SU-DHL-6 (cell line): ENCODE measurements around the gene SLX9.
A peak's percentile ranks its signal among the peaks of the same experiment; 100 is the strongest.

Source experiments
- H2AFZ ChIP-seq: fragments of 200-600 bp; sonication (generic); 2 replicates; pipeline ENCODE4 v1.6.1; 2014; ENCODE audit warnings: low read depth, mild to moderate bottlenecking, moderate library complexity, mixed read lengths, antibody characterized with exemption, low read length; ENCODE audit not compliant: severe bottlenecking
- H3F3A ChIP-seq: fragments of 200-600 bp; shearing (Covaris generic); 2 replicates; pipeline ENCODE4 v1.6.0; 2016; ENCODE audit warnings: antibody characterized with exemption, mild to moderate bottlenecking; ENCODE audit not compliant: insufficient read depth
- H3K27ac ChIP-seq: fragments of 200-600 bp; sonication (generic); 2 replicates; pipeline ENCODE4 v1.5.1; 2016; ENCODE audit warnings: low read depth, mild to moderate bottlenecking, low read length, moderate library complexity, mixed read lengths
- H3K27me3 ChIP-seq: fragments of 200-600 bp; sonication (generic), shearing (Covaris generic); 2 replicates; pipeline ENCODE4 v1.6.0; 2014; ENCODE audit warnings: mild to moderate bottlenecking, low read length
- H3K36me3 ChIP-seq: fragments of 200-600 bp; sonication (generic); 2 replicates; pipeline ENCODE4 v1.6.1; 2014; ENCODE audit warnings: mild to moderate bottlenecking, low read length, mixed read lengths
- H3K4me2 ChIP-seq: fragments of 300-600, 200-600 bp; shearing (Covaris generic), sonication (generic); 2 replicates; pipeline ENCODE4 v1.6.0; 2014; ENCODE audit warnings: low read length, low read depth, mild to moderate bottlenecking; ENCODE audit not compliant: poor library complexity, severe bottlenecking
- H3K4me3 ChIP-seq: fragments of 200-600 bp; sonication (generic); 2 replicates; pipeline ENCODE4 v1.5.1; 2014; ENCODE audit warnings: antibody characterized with exemption, low read length, mild to moderate bottlenecking, mixed read lengths; ENCODE audit not compliant: insufficient read depth, poor library complexity, severe bottlenecking
- H3K79me2 ChIP-seq: fragments of 200-600 bp; sonication (generic); 2 replicates; pipeline ENCODE4 v1.6.1; 2014; ENCODE audit warnings: mild to moderate bottlenecking, low read length, moderate library complexity; ENCODE audit not compliant: insufficient read depth
- H3K9ac ChIP-seq: fragments of 200-600 bp; sonication (generic); 2 replicates; pipeline ENCODE4 v1.7.0; 2014; ENCODE audit warnings: mild to moderate bottlenecking, low read length
- H3K9me2 ChIP-seq: fragments of 200-600 bp; sonication (generic); replicated peaks from 2 replicates; pipeline ENCODE4 v1.6.1; 2014; ENCODE audit warnings: low read length; ENCODE audit not compliant: insufficient read depth
- H3K9me3 ChIP-seq: fragments of 200-600 bp; sonication (generic); 2 replicates; pipeline ENCODE4 v1.6.1; 2014; ENCODE audit warnings: low read length, mixed read lengths; ENCODE audit not compliant: insufficient read depth
- H4K20me1 ChIP-seq: fragments of 200-600 bp; sonication (generic); 2 replicates; pipeline ENCODE4 v1.6.1; 2014; ENCODE audit warnings: low read depth, mild to moderate bottlenecking, antibody characterized with exemption, low read length, moderate library complexity, mixed read lengths
- EZH2phosphoT487 ChIP-seq: fragments of 200-600 bp; sonication (generic), shearing (Covaris generic); conservative IDR thresholded peaks from 2 replicates; pipeline ENCODE4 v1.6.1; 2018; ENCODE audit warnings: mild to moderate bottlenecking, antibody characterized with exemption, low read length, moderate library complexity, mixed read lengths
- TF ChIP-seq, protein P1 (sequence below): fragments of 200-600 bp; sonication (generic); IDR thresholded peaks from one replicate; pipeline ENCODE4 v1.5.1; 2017; ENCODE audit warnings: antibody characterized with exemption, mild to moderate bottlenecking, low read length, moderate library complexity; ENCODE audit not compliant: insufficient read depth, poor library complexity, severe bottlenecking

SLX9 gene

DNA sequence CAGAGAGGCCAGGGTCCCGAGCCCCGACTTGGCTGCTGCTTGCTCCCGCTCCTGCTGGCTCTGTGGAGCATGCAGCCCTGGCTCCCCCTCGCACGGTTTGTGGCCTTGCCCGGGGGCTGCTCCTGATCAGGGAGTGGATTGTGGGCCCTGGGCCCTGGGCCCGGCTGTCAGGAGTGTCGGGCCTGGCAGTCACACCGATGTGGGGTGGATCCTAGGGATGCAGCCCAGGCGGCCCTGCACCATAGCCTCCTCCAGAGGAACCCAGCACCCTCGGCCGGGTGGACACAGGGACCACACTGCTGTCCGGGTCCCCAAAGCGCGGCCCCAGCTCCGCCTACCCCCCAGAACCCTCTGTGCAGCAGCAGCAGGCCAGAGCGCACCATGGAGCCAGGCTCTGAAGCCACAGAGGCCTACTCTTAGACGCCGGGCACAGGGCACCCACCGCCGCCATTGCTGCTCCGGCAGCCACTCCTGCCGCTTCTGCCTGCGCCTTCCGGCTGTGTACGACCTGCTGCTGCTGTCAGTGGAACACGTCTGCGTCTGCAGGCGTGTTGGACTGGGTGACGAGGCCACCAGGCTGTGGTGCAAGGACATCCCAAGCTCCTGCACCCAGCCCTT lies 9.4 kb downstream of the SLX9 start:
- Histone ChIP-seq H3K4me2 (no peak overlapping the region), H3K79me2 (peaks cover 46% of the 10 kb centered on the region)
- TF ChIP-seq, protein P1, sequence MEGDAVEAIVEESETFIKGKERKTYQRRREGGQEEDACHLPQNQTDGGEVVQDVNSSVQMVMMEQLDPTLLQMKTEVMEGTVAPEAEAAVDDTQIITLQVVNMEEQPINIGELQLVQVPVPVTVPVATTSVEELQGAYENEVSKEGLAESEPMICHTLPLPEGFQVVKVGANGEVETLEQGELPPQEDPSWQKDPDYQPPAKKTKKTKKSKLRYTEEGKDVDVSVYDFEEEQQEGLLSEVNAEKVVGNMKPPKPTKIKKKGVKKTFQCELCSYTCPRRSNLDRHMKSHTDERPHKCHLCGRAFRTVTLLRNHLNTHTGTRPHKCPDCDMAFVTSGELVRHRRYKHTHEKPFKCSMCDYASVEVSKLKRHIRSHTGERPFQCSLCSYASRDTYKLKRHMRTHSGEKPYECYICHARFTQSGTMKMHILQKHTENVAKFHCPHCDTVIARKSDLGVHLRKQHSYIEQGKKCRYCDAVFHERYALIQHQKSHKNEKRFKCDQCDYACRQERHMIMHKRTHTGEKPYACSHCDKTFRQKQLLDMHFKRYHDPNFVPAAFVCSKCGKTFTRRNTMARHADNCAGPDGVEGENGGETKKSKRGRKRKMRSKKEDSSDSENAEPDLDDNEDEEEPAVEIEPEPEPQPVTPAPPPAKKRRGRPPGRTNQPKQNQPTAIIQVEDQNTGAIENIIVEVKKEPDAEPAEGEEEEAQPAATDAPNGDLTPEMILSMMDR = no peak
- no peak for TF ChIP-seq EZH2phosphoT487

GRCh38 chr21:44949779-44950198 lies 10.0 kb downstream of the SLX9 start:
- Histone ChIP-seq H2AFZ (no peak overlapping the region), H3K9me2 (no peaks in the 10 kb centered on the region), H3K9ac (no peak overlapping the region), H3K36me3 (no peaks in the 10 kb centered on the region), H3K27me3 (no peaks in the 10 kb centered on the region), H3K4me2 (no peak overlapping the region), H3K4me3 (no peak overlapping the region), H3K9me3 (no peaks in the 10 kb centered on the region), H4K20me1 (no peaks in the 10 kb centered on the region), H3K27ac (no peak overlapping the region), H3K79me2 (peaks cover 43% of the 10 kb centered on the region), H3F3A (no peaks in the 10 kb centered on the region)
- TF ChIP-seq, protein P1 = peak; percentile 68
- no peak for TF ChIP-seq EZH2phosphoT487

More for the DNA sequence above, 9.4 kb downstream of the SLX9 start:
- no peaks in the 10 kb centered on the region for H3K9me2 ChIP-seq
- H3K27me3 ChIP-seq = no peaks in the 10 kb centered on the region
- H3K27ac ChIP-seq = no peak overlapping the region
- H4K20me1 ChIP-seq = no peaks in the 10 kb centered on the region
- no peak overlapping the region for H2AFZ ChIP-seq
- no peaks in the 10 kb centered on the region for H3K36me3 ChIP-seq
- no peak overlapping the region for H3K9ac ChIP-seq
- H3K4me3 ChIP-seq = no peak overlapping the region
- H3F3A ChIP-seq = no peaks in the 10 kb centered on the region
- no peaks in the 10 kb centered on the region for H3K9me3 ChIP-seq

- H3K9ac ChIP-seq = no peak overlapping the region
- no peak overlapping the region for H3K4me2 ChIP-seq
- no peaks in the 10 kb centered on the region for H3K27me3 ChIP-seq
- H3K79me2 ChIP-seq = peaks cover 41% of the 10 kb centered on the region
- TF ChIP-seq EZH2phosphoT487 = no peak
- TF ChIP-seq, protein P1 = no peak
- no peaks in the 10 kb centered on the region for H4K20me1 ChIP-seq
- H3K4me3 ChIP-seq = no peak overlapping the region
- no peaks in the 10 kb centered on the region for H3K9me3 ChIP-seq
- H3F3A ChIP-seq = no peaks in the 10 kb centered on the region
- H2AFZ ChIP-seq = no peak overlapping the region
- no peaks in the 10 kb centered on the region for H3K36me3 ChIP-seq
- no peak overlapping the region for H3K27ac ChIP-seq
- H3K9me2 ChIP-seq = no peaks in the 10 kb centered on the region
These were observed 10.5 kb downstream of the SLX9 start for GRCh38 chr21:44950351-44950750.
